GM10248 (cell line): ENCODE data around the gene ABCG4.
"Not testable (repeated sequence)": the region's sequence is repeated elsewhere in the genome, so short reads cannot be mapped to it uniquely, and the experiment has no call there.

ENCODE experiments used
- CTCF ChIA-PET: fragments of 300-600 bp; sonication (Branson Sonifier 250); formaldehyde crosslinking; extraction: SDS; loops from one replicate; lab custom pipeline; 2021; ENCODE audit warnings: antibody characterized with exemption; lab: Yijun Ruan, JAX
- POLR2A ChIA-PET: fragments of 350-650 bp; sonication (Branson Sonifier 250); formaldehyde crosslinking; extraction: SDS; loops from one replicate; lab custom pipeline; 2020; ENCODE audit warnings: antibody characterized with exemption; lab: Yijun Ruan, JAX
- DNase-seq: peaks from one replicate; pipeline ENCODE4 v3.0.0; 2012; ENCODE audit errors: extremely low spot score
- CTCF ChIP-seq: IDR thresholded peaks from 2 replicates; pipeline ENCODE4 v1.5.1; 2012; ENCODE audit warnings: mild to moderate bottlenecking, low read depth; ENCODE audit errors: extremely low read depth, missing control alignments, control extremely low read depth

Gene ABCG4

GRCh38 chr11:119189393-119189792, 40.5 kb downstream of the ABCG4 start:
- TF ChIP-seq CTCF = no peak
- ChIA-PET POLR2A (no interaction called here), CTCF (no interaction called here)
- no peak for DNase-seq

- CTCF ChIA-PET = interaction anchor here (1.0 to 2.5 kb wide), 4 partner anchors 11 to 132 kb away, joined by 3 to 17 read pairs (median 6); partner anchors contain the start of gene NLRX1
- POLR2A ChIA-PET = no interaction called here
- no peak for TF ChIP-seq CTCF
- no peak for DNase-seq
Observed at GRCh38 chr11:119190531-119190930, 41.7 kb downstream of the ABCG4 start.

- DNase-seq, POLR2A ChIA-PET: not testable (repeated sequence)
- CTCF ChIA-PET = interaction anchor here (1.0 to 2.5 kb wide), 6 partner anchors 8 to 131 kb away, joined by 3 to 17 read pairs (median 6); partner anchors contain the start of gene NLRX1
Observed at GRCh38 chr11:119191265-119191664, 42.4 kb downstream of the ABCG4 start.

- CTCF ChIA-PET = interaction anchor here (1.0 to 2.5 kb wide), 6 partner anchors 9 to 146 kb away, joined by 3 to 17 read pairs (median 6); partner anchors contain the start of gene NLRX1
- POLR2A ChIA-PET = no interaction called here
- DNase-seq = no peak
- TF ChIP-seq CTCF = no peak
Observed at GRCh38 chr11:119192111-119192510, 43.3 kb downstream of the ABCG4 start.

GRCh38 chr11:119193001-119193400, 44.1 kb downstream of the ABCG4 start:
- no peak for TF ChIP-seq CTCF
- no peak for DNase-seq
- ChIA-PET POLR2A (no interaction called here), CTCF (interaction anchor here (0.8 to 2.4 kb wide), 5 partner anchors 12 to 145 kb away, joined by 3 to 6 read pairs (median 5); partner anchors contain the start of gene NLRX1)

- ChIA-PET CTCF (interaction anchor here (2.4 kb wide), 1 partner anchor 145 kb away, joined by 5 read pairs; no protein-coding TSS in a partner anchor), POLR2A (no interaction called here)
- TF ChIP-seq CTCF = no peak
- DNase-seq = no peak
Observed at GRCh38 chr11:119193626-119194025, 44.8 kb downstream of the ABCG4 start.

GRCh38 chr11:119194811-119195440, 46.1 kb downstream of the ABCG4 start:
- CTCF ChIA-PET = interaction anchor here (0.9 to 4.2 kb wide), 11 partner anchors 11 to 129 kb away, joined by 3 to 43 read pairs (median 5); partner anchors contain the start of genes ABCG4, CBL, NHERF4 and NLRX1
- DNase-seq = no peak
- POLR2A ChIA-PET = no interaction called here
- no peak for TF ChIP-seq CTCF
